ENCODE results near the gene POLR2E. TPM values are rescaled to one million over a fixed set of nuclear protein-coding genes. Genes with fewer than 3 reads are reported as not detected.

POLR2E gene
- total RNA-seq, 1 experiment from 2014 or later: 279 TPM

- DNase-seq (ENCODE audit: low read depth, low spot score) (no peak), ATAC-seq (no peak)
- intact Hi-C loops (cut with micrococcal nuclease; ENCODE audit: unreplicated experiment): no loop called here
- in situ Hi-C loops (cut with HindIII; ENCODE audit: low pct_unique_long_range_greater_than_20kb, low sequenced_read_pairs): no loop called here
- no peaks in the 10 kb centered on the region for H3K36me3 ChIP-seq (ENCODE audit: control insufficient read depth, insufficient read depth, low read length)
- H3K9me3 ChIP-seq (ENCODE audit: control insufficient read depth, insufficient read depth, low read depth, low read length): no peaks in the 10 kb centered on the region
- H3K4me1 ChIP-seq (ENCODE audit: control insufficient read depth, insufficient read depth, low read length): no peaks in the 10 kb centered on the region
- CTCF ChIA-PET: no interaction called here
- H3K27me3 ChIP-seq (ENCODE audit: control insufficient read depth, insufficient read depth, low read length): no peaks in the 10 kb centered on the region
- BruUV-seq (replicated peaks): no TSS peak
- POLR2A ChIA-PET: no interaction called here
- no peak overlapping the region for H3K4me3 ChIP-seq (ENCODE audit: low read depth in 2 of 2, low read length in 2 of 2)
- H3K27ac ChIP-seq (ENCODE audit: low read length): no peak overlapping the region
- no peak for TF ChIP-seq CTCF (IDR thresholded peaks at IDR 0.05)
- TF ChIP-seq, protein P1, sequence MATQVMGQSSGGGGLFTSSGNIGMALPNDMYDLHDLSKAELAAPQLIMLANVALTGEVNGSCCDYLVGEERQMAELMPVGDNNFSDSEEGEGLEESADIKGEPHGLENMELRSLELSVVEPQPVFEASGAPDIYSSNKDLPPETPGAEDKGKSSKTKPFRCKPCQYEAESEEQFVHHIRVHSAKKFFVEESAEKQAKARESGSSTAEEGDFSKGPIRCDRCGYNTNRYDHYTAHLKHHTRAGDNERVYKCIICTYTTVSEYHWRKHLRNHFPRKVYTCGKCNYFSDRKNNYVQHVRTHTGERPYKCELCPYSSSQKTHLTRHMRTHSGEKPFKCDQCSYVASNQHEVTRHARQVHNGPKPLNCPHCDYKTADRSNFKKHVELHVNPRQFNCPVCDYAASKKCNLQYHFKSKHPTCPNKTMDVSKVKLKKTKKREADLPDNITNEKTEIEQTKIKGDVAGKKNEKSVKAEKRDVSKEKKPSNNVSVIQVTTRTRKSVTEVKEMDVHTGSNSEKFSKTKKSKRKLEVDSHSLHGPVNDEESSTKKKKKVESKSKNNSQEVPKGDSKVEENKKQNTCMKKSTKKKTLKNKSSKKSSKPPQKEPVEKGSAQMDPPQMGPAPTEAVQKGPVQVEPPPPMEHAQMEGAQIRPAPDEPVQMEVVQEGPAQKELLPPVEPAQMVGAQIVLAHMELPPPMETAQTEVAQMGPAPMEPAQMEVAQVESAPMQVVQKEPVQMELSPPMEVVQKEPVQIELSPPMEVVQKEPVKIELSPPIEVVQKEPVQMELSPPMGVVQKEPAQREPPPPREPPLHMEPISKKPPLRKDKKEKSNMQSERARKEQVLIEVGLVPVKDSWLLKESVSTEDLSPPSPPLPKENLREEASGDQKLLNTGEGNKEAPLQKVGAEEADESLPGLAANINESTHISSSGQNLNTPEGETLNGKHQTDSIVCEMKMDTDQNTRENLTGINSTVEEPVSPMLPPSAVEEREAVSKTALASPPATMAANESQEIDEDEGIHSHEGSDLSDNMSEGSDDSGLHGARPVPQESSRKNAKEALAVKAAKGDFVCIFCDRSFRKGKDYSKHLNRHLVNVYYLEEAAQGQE (IDR thresholded peaks at IDR 0.05; ENCODE audit: insufficient read depth in 1 of 2, low read depth in 2 of 2, low read length in 1 of 2): no peak
- no peak for TF ChIP-seq SIN3A (IDR thresholded peaks at IDR 0.05; ENCODE audit: borderline replicate concordance, insufficient read depth, low read depth, low read length)
- TF ChIP-seq TCF7L2 (IDR thresholded peaks at IDR 0.05; ENCODE audit: low read depth, low read length): no peak
- no peak for TF ChIP-seq POLR2AphosphoS5 (IDR thresholded peaks at IDR 0.05; ENCODE audit: low read depth, low read length)
These were observed 37.1 kb downstream of the POLR2E start for GRCh38 chr19:1058112-1058511.

DNA sequence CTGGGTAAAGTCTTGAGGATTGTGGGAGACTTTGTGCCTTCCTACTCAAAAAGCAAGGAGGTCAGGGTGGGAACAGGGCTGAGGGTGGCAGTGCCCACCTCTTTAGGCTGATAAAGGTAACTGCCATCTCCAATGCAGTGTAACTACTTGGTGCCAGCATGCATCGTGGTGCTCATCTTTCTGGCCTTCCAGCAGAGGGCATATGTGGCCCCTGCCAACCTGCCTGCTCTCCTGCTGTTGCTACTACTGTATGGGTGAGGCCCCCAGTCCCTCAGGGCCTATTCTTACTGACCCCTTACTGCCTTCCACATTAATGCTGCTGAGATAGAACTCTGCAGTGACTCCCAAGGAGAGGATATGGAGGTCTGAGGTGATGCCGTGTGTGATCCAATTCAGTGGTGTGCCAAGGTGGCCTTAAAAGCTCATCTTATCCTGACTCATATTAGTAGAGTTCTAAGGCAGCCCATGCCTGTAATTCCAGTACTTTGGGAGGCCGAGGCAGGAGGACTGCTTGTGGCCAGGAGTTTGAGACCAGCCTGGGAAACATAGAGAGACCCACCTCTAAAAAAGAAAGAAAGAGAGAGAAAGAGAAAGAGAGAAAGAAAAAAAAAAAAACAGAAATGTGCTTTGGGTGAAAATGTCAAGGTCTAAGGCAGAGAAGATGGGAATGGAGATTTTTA, 37.9 kb downstream of the POLR2E start:
- DNase-seq (ENCODE audit: low read depth, low spot score) (no peak), ATAC-seq (peak; percentile 76)
- ChIA-PET POLR2A (no interaction called here), CTCF (no interaction called here)
- H3K4me1 ChIP-seq (ENCODE audit: control insufficient read depth, insufficient read depth, low read length): no peaks in the 10 kb centered on the region
- H3K9me3 ChIP-seq (ENCODE audit: control insufficient read depth, insufficient read depth, low read depth, low read length): no peaks in the 10 kb centered on the region
- no peaks in the 10 kb centered on the region for H3K27me3 ChIP-seq (ENCODE audit: control insufficient read depth, insufficient read depth, low read length)
- BruUV-seq (replicated peaks): no TSS peak
- TF ChIP-seq SIN3A (IDR thresholded peaks at IDR 0.05; ENCODE audit: borderline replicate concordance, insufficient read depth, low read depth, low read length) (no peak), CTCF (IDR thresholded peaks at IDR 0.05) (peak; percentile 20)
- in situ Hi-C loops (cut with HindIII; ENCODE audit: low pct_unique_long_range_greater_than_20kb, low sequenced_read_pairs): no loop called here
- no peak overlapping the region for H3K27ac ChIP-seq (ENCODE audit: low read length)
- H3K36me3 ChIP-seq (ENCODE audit: control insufficient read depth, insufficient read depth, low read length): no peaks in the 10 kb centered on the region
- H3K4me3 ChIP-seq (ENCODE audit: low read depth in 2 of 2, low read length in 2 of 2): no peak overlapping the region
- intact Hi-C loops (cut with micrococcal nuclease; ENCODE audit: unreplicated experiment): no loop called here

Data from Panc1 (cell line).